IPS-20b (cell line): ENCODE data around the gene OPCML.

Experiments
- H3K27ac ChIP-seq: one replicate; pipeline ENCODE4 v1.5.1; 2013; ENCODE audit warnings: low read length
- H3K27me3 ChIP-seq: 2 replicates; pipeline ENCODE4 v1.6.1; 2013; ENCODE audit warnings: mild to moderate bottlenecking, low read length, inconsistent platforms; ENCODE audit not compliant: insufficient read depth
- H3K36me3 ChIP-seq: 2 replicates; pipeline ENCODE4 v1.6.1; 2013; ENCODE audit warnings: low read depth, mild to moderate bottlenecking, inconsistent platforms, low read length, moderate library complexity; ENCODE audit not compliant: insufficient read depth
- H3K4me1 ChIP-seq: 2 replicates; pipeline ENCODE4 v1.6.1; 2013; ENCODE audit warnings: mild to moderate bottlenecking, control low read depth, inconsistent platforms, low read length, moderate library complexity; ENCODE audit not compliant: insufficient read depth
- H3K4me3 ChIP-seq: 2 replicates; pipeline ENCODE4 v1.5.1; 2013; ENCODE audit warnings: mild to moderate bottlenecking, low read length, inconsistent platforms
- H3K9ac ChIP-seq: 2 replicates; pipeline ENCODE4 v1.6.1; 2013; ENCODE audit warnings: low read depth, mild to moderate bottlenecking, inconsistent platforms, low read length, moderate library complexity
- H3K9me3 ChIP-seq: 2 replicates; pipeline ENCODE4 v1.6.1; 2013; ENCODE audit warnings: mild to moderate bottlenecking, low read depth, low read length, inconsistent platforms; ENCODE audit not compliant: insufficient read depth

OPCML gene

DNA sequence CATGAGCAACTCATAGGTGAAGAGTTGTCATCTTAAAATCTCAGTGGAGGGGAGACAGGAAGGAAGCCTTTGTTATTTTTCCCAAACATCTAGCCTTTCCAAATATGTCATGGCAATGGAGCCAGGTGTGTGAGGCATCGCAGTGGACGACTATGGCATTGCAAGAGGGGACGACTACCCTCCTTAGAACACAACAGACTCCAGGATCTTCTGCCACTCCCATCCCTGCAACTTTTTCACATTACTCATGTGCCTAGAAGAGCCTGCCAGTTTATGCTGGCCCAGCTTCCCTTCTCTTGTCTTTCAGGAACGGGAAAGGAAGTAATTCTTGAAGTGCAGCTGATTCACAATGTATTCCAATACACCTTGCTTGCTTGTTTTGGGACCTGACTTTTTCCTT is 1008.4 kb downstream of the OPCML start:
- H3K27me3 ChIP-seq: no peaks in the 10 kb centered on the region
- H3K4me3 ChIP-seq: no peak overlapping the region
- no peaks in the 10 kb centered on the region for H3K9me3 ChIP-seq
- no peak overlapping the region for H3K9ac ChIP-seq
- no peaks in the 10 kb centered on the region for H3K4me1 ChIP-seq
- H3K36me3 ChIP-seq: no peaks in the 10 kb centered on the region
- H3K27ac ChIP-seq: no peak overlapping the region

DNA sequence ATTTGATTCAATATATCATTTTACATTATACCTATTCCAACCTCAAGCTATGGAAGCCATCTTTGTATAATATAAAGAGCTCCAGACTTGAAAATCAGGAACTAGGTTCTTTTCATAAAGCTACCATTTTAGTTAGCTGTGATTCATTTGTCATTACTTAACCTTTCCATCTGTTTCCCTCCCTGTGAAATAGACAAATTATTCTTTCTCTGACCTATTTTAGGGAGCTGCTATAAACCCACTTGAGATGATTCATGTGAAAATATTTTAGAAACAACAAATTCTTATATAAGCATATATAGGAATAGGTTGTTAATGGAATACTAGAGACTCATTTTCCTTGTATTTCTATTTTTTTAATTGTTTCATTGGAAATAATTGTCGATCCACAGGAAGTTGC is 1012.1 kb downstream of the OPCML start:
- Histone ChIP-seq H3K9me3 (no peaks in the 10 kb centered on the region), H3K9ac (no peak overlapping the region), H3K27ac (no peak overlapping the region), H3K4me1 (no peaks in the 10 kb centered on the region), H3K36me3 (no peaks in the 10 kb centered on the region), H3K27me3 (no peaks in the 10 kb centered on the region), H3K4me3 (no peak overlapping the region)

- no peaks in the 10 kb centered on the region for H3K9me3 ChIP-seq
- H3K4me3 ChIP-seq: no peak overlapping the region
- no peaks in the 10 kb centered on the region for H3K36me3 ChIP-seq
Observed at GRCh38 chr11:132519241-132519815, 1013.0 kb downstream of the OPCML start.

GRCh38 chr11:132504501-132505041 is 1027.7 kb downstream of the OPCML start:
- Histone ChIP-seq H3K4me1 (peaks cover 7% of the 10 kb centered on the region; the same call in 1 of the 2 replicates), H3K9ac (no peak overlapping the region), H3K27ac (no peak overlapping the region), H3K9me3 (peaks cover 9% of the 10 kb centered on the region), H3K4me3 (no peak overlapping the region), H3K36me3 (no peaks in the 10 kb centered on the region), H3K27me3 (no peaks in the 10 kb centered on the region)

More at GRCh38 chr11:132519241-132519815, 1013.0 kb downstream of the OPCML start:
- no peak overlapping the region for H3K27ac ChIP-seq
- no peaks in the 10 kb centered on the region for H3K27me3 ChIP-seq
- no peak overlapping the region for H3K9ac ChIP-seq
- H3K4me1 ChIP-seq: no peaks in the 10 kb centered on the region

- no peaks in the 10 kb centered on the region for H3K27me3 ChIP-seq
- no peak overlapping the region for H3K4me3 ChIP-seq
- peaks cover 7% of the 10 kb centered on the region; the same call in 1 of the 2 replicates for H3K4me1 ChIP-seq
- no peaks in the 10 kb centered on the region for H3K36me3 ChIP-seq
- H3K9ac ChIP-seq: no peak overlapping the region
- H3K27ac ChIP-seq: no peak overlapping the region
- no peaks in the 10 kb centered on the region for H3K9me3 ChIP-seq
Observed at GRCh38 chr11:132501356-132501755, 1030.9 kb downstream of the OPCML start.

DNA sequence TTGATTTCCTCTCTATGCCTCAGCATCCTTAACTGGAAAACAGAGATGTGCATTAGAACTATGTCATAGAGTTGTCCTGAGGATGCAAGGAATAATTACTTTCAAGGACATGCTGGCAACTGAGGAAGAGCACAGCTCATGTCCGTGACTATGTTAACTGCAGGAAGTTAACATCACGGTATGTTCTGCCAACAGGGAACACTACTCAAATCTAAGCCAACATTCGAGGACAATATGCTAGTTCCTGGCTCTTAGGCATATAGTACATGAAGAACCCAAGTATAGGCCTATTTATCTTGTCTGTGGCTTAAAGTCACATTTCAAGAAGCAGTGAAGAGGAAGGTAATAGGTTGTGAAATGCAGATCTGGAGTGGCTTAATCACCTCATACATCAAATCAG is 1032.6 kb downstream of the OPCML start:
- Histone ChIP-seq H3K4me3 (no peak overlapping the region), H3K9me3 (no peaks in the 10 kb centered on the region), H3K36me3 (no peaks in the 10 kb centered on the region), H3K27ac (no peak overlapping the region), H3K27me3 (no peaks in the 10 kb centered on the region), H3K9ac (no peak overlapping the region), H3K4me1 (peaks cover 4% of the 10 kb centered on the region; the same call in 1 of the 2 replicates)

GRCh38 chr11:132496341-132496740 is 1036.0 kb downstream of the OPCML start:
- Histone ChIP-seq H3K27ac (no peak overlapping the region), H3K27me3 (no peaks in the 10 kb centered on the region), H3K9ac (no peak overlapping the region), H3K36me3 (no peaks in the 10 kb centered on the region), H3K9me3 (no peaks in the 10 kb centered on the region), H3K4me1 (peaks cover 8% of the 10 kb centered on the region; the same call in 1 of the 2 replicates), H3K4me3 (no peak overlapping the region)

- H3K9ac ChIP-seq: no peak overlapping the region
- H3K27me3 ChIP-seq: no peaks in the 10 kb centered on the region
- peaks cover 8% of the 10 kb centered on the region; the same call in 1 of the 2 replicates for H3K4me1 ChIP-seq
- no peaks in the 10 kb centered on the region for H3K9me3 ChIP-seq
- no peaks in the 10 kb centered on the region for H3K36me3 ChIP-seq
- no peak overlapping the region for H3K4me3 ChIP-seq
- no peak overlapping the region for H3K27ac ChIP-seq
Observed at GRCh38 chr11:132493801-132494200, 1038.5 kb downstream of the OPCML start.

GRCh38 chr11:132490978-132491377 is 1041.3 kb downstream of the OPCML start:
- peaks cover 8% of the 10 kb centered on the region; the same call in 1 of the 2 replicates for H3K4me1 ChIP-seq
- no peak overlapping the region for H3K27ac ChIP-seq
- no peak overlapping the region for H3K4me3 ChIP-seq
- H3K9me3 ChIP-seq: no peaks in the 10 kb centered on the region
- H3K36me3 ChIP-seq: no peaks in the 10 kb centered on the region
- no peak overlapping the region for H3K9ac ChIP-seq
- no peaks in the 10 kb centered on the region for H3K27me3 ChIP-seq

DNA sequence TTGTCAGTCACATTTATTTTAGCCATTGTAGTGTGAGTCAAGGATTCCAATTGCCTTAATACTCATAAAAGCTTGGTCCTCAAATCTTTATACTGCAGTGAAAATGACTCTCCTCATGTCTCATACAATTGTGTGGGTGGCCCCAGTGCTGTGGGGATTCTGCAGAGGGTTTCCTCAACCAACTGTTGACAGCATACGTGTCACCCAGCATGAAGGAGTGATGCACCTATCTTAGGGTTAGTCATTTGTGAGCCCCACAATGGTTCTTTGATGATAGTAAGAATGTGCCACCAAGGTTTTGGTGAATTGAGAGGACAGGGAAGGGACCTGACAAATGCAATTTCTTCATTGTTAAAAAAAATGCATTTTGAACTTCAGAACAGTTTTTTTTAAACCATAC is 1046.2 kb downstream of the OPCML start:
- 0 out of 2 replicates have a peak, but pooled peaks cover 5% of the 10 kb centered on the region for H3K9me3 ChIP-seq
- H3K4me3 ChIP-seq: no peak overlapping the region
- no peak overlapping the region for H3K9ac ChIP-seq
- H3K27ac ChIP-seq: no peak overlapping the region
- H3K4me1 ChIP-seq: no peaks in the 10 kb centered on the region
- H3K27me3 ChIP-seq: no peaks in the 10 kb centered on the region
- no peaks in the 10 kb centered on the region for H3K36me3 ChIP-seq

GRCh38 chr11:132475026-132475425 is 1057.3 kb downstream of the OPCML start:
- H3K4me3 ChIP-seq: no peak overlapping the region
- no peak overlapping the region for H3K27ac ChIP-seq
- H3K27me3 ChIP-seq: no peaks in the 10 kb centered on the region
- H3K9me3 ChIP-seq: no peaks in the 10 kb centered on the region
- no peaks in the 10 kb centered on the region for H3K4me1 ChIP-seq
- no peak overlapping the region for H3K9ac ChIP-seq
- H3K36me3 ChIP-seq: no peaks in the 10 kb centered on the region

GRCh38 chr11:132472411-132473172 is 1059.7 kb downstream of the OPCML start:
- H3K4me3 ChIP-seq: no peak overlapping the region
- no peaks in the 10 kb centered on the region for H3K36me3 ChIP-seq
- H3K4me1 ChIP-seq: no peaks in the 10 kb centered on the region
- H3K9me3 ChIP-seq: no peaks in the 10 kb centered on the region
- H3K9ac ChIP-seq: no peak overlapping the region
- H3K27ac ChIP-seq: no peak overlapping the region
- no peaks in the 10 kb centered on the region for H3K27me3 ChIP-seq
